Endothelial cell of umbilical vein (primary cell): ENCODE data around the gene CHD6. TPM values are rescaled to one million over a fixed set of nuclear protein-coding genes. Genes with fewer than 3 reads are reported as not detected.

Experiments
- BruUV-seq: library from RNA; stranded (reverse); fragments of 400-500 nt; replicated peaks from 2 replicates; lab custom pipeline; 2021; lab: Mats Ljungman, UMichigan
- CTCF ChIA-PET: fragments of 300-600, 350-600 bp; sonication (Branson Sonifier 250); formaldehyde crosslinking; loops from one replicate; lab custom pipeline; 2021; ENCODE audit warnings: antibody characterized with exemption, inconsistent platforms; lab: Charles Lee
- POLR2A ChIA-PET: fragments of 300-600, 350-600 bp; sonication (Branson Sonifier 250); formaldehyde crosslinking; loops from one replicate; lab custom pipeline; 2021; ENCODE audit warnings: antibody characterized with exemption, inconsistent platforms; lab: Charles Lee
- DNase-seq: peaks from one replicate; pipeline ENCODE4 v3.0.0-alpha.2; 2011; ENCODE audit warnings: low read depth, low spot score
- FAIRE-seq: peaks from 2 replicates; lab custom pipeline; 2011; peaks lifted over from hg19 to GRCh38; lab: Jason Lieb, UNC
- H2AFZ ChIP-seq: 2 replicates; pipeline ENCODE4 v1.6.0; 2012; ENCODE audit warnings: low read depth, low read length, control low read depth, inconsistent platforms
- H3K27ac ChIP-seq: 2 replicates; pipeline ENCODE4 v1.5.1; 2011; ENCODE audit warnings: low read depth, mild to moderate bottlenecking, control low read depth, low read length, moderate library complexity; ENCODE audit not compliant: insufficient read depth
- H3K27me3 ChIP-seq, 2 experiments: 2 replicates each; pipeline versions ENCODE4 v1.6.0 to v1.6.1; 2011; ENCODE audit warnings: low read length in 2 of 2, mixed read lengths in 1 of 2; ENCODE audit not compliant: control insufficient read depth in 2 of 2, insufficient read depth in 2 of 2
- H3K36me3 ChIP-seq, 2 experiments: 2 replicates in 1 of 2; 3 replicates in 1 of 2; pipeline ENCODE4 v1.5.1; 2011; ENCODE audit warnings: low read length in 2 of 2, mild to moderate bottlenecking in 1 of 2, moderate library complexity in 1 of 2; ENCODE audit not compliant: control insufficient read depth in 2 of 2, insufficient read depth in 2 of 2; ENCODE audit errors: extremely low read depth in 1 of 2
- H3K4me1 ChIP-seq: 3 replicates; pipeline ENCODE4 v1.5.1; 2011; ENCODE audit warnings: mild to moderate bottlenecking, low read length; ENCODE audit not compliant: control insufficient read depth, insufficient read depth; ENCODE audit errors: extremely low read depth
- H3K4me2 ChIP-seq: 2 replicates; pipeline ENCODE4 v1.6.1; 2011; ENCODE audit warnings: low read length, control low read depth, mixed read lengths; ENCODE audit not compliant: insufficient read depth
- H3K4me3 ChIP-seq, 3 experiments: fragments of 200-600 bp in 1 of 3; sonication (generic), shearing (Covaris generic) in 1 of 3; replicated peaks in 1 of 3; 2 replicates each; pipeline ENCODE4 v1.5.1; 2011 to 2016; ENCODE audit warnings: control low read depth in 3 of 3, low read length in 3 of 3, mild to moderate bottlenecking in 2 of 3, inconsistent platforms in 1 of 3, low read depth in 1 of 3, moderate library complexity in 1 of 3; ENCODE audit not compliant: insufficient read depth in 1 of 3
- H3K79me2 ChIP-seq: 2 replicates; pipeline ENCODE4 v1.6.0; 2012; ENCODE audit warnings: low read length, inconsistent platforms; ENCODE audit not compliant: control insufficient read depth, insufficient read depth
- H3K9ac ChIP-seq: replicated peaks from 2 replicates; pipeline ENCODE3; 2011; ENCODE audit warnings: low read length, control low read depth; ENCODE audit not compliant: insufficient read depth; ENCODE audit errors: extremely low read depth
- H3K9me1 ChIP-seq: replicated peaks from 3 replicates; pipeline ENCODE4 v1.6.0; 2011; ENCODE audit warnings: mild to moderate bottlenecking, low read length; ENCODE audit not compliant: control insufficient read depth, insufficient read depth; ENCODE audit errors: extremely low read depth
- H3K9me3 ChIP-seq: replicated peaks from 2 replicates; pipeline ENCODE4 v1.5.1; 2012; ENCODE audit warnings: low read length, inconsistent platforms; ENCODE audit not compliant: control insufficient read depth, insufficient read depth
- H4K20me1 ChIP-seq: replicated peaks from 2 replicates; pipeline ENCODE3; 2011; ENCODE audit warnings: mild to moderate bottlenecking, low read length; ENCODE audit not compliant: control insufficient read depth, insufficient read depth; ENCODE audit errors: extremely low read depth
- CTCF ChIP-seq, 2 donors: IDR thresholded peaks; 1 replicate in 1 of 2; 2 replicates in 1 of 2; pipeline ENCODE4 v1.5.1; 2011; ENCODE audit warnings: low read length in 2 of 2, mild to moderate bottlenecking in 2 of 2, moderate library complexity in 2 of 2, control low read depth in 1 of 2, inconsistent platforms in 1 of 2, low read depth in 1 of 2; ENCODE audit not compliant: insufficient read depth in 1 of 2; ENCODE audit errors: extremely low read depth in 1 of 2
- EZH2 ChIP-seq: IDR thresholded peaks from 2 replicates; pipeline ENCODE4 v1.6.1; 2012; ENCODE audit warnings: borderline replicate concordance, low read depth, mild to moderate bottlenecking, moderate library complexity, low read length, inconsistent platforms; ENCODE audit not compliant: severe bottlenecking
- FOS ChIP-seq: IDR thresholded peaks from 2 replicates; pipeline ENCODE4 v1.6.1; 2011; ENCODE audit warnings: mild to moderate bottlenecking, low read length, moderate library complexity, borderline replicate concordance; ENCODE audit not compliant: insufficient read depth
- GATA2 ChIP-seq: IDR thresholded peaks from 2 replicates; pipeline ENCODE4 v1.7.0; 2011; ENCODE audit warnings: low read depth, mild to moderate bottlenecking, moderate library complexity, mixed read lengths, low read length; ENCODE audit not compliant: insufficient read length, insufficient read depth
- JUN ChIP-seq: IDR thresholded peaks from 2 replicates; pipeline ENCODE4 v1.6.1; 2011; ENCODE audit warnings: borderline replicate concordance, low read depth; ENCODE audit not compliant: insufficient read length, insufficient read depth
- MAX ChIP-seq: IDR thresholded peaks from 2 replicates; pipeline ENCODE4 v1.6.1; 2011; ENCODE audit not compliant: insufficient read depth, insufficient read length
- MYC ChIP-seq: IDR thresholded peaks from one replicate; pipeline ENCODE4 v1.6.1; 2011; ENCODE audit warnings: mild to moderate bottlenecking, low read depth, low read length
- POLR2A ChIP-seq: IDR thresholded peaks from 2 replicates; pipeline ENCODE4 v1.6.1; 2012; ENCODE audit warnings: low read depth, mild to moderate bottlenecking, control low read depth, low read length
- POLR2AphosphoS5 ChIP-seq: IDR thresholded peaks from 2 replicates; pipeline ENCODE4 v1.6.1; 2012; ENCODE audit warnings: low read depth, mild to moderate bottlenecking, control low read depth, low read length, moderate library complexity; ENCODE audit not compliant: insufficient read depth
- dilution Hi-C: fragments of 300-500 bp; cut with MboI; formaldehyde crosslinking; loops from one replicate; pipeline ENCODE4 v1.15.0; 2019; ENCODE audit warnings: low sequenced_read_pairs; ENCODE audit not compliant: extremely low pct_ligation_motif_present
- intact Hi-C: fragments of 100-400 bp; cut with micrococcal nuclease; formaldehyde crosslinking; loops from one replicate; pipeline ENCODE4 v1.10.0; 2022
- polyA plus RNA-seq, 4 experiments: library from polyadenylated mRNA; depleted of rRNA in 3 of 4; stranded (reverse) in 3 of 4; unstranded in 1 of 4; fragments of >200 nt; gene quantifications; 2 replicates each; pipeline versions ENCODE4 v1.2.1 to v1.2.3, GENCODE V29; 2011 to 2012; ENCODE audit warnings: missing spikeins in 1 of 4
- total RNA-seq: library from RNA; stranded (reverse); gene quantifications from 2 replicates; pipeline ENCODE4 v1.2.3, GENCODE V29; 2021

Gene CHD6
- total and polyA plus RNA-seq, 2 donors (not counting 3 experiments of a cell fraction or from before 2014, with no cell fraction given) = 7.2 to 33.7 TPM

GRCh38 chr20:41573955-41574354, 44.2 kb downstream of the CHD6 start:
- FAIRE-seq (no peak), DNase-seq (no peak)
- H3K9ac ChIP-seq = no peak overlapping the region
- no peaks in the 10 kb centered on the region for H3K27me3 ChIP-seq
- H3K9me1 ChIP-seq = no peaks in the 10 kb centered on the region
- no peak overlapping the region for H3K4me2 ChIP-seq
- H4K20me1 ChIP-seq = peaks cover 10% of the 10 kb centered on the region
- H3K9me3 ChIP-seq = no peaks in the 10 kb centered on the region
- ChIA-PET POLR2A (interaction anchor here (0.7 kb wide), 1 partner anchor 44 kb away, joined by 3 read pairs; the partner anchor contains the start of gene CHD6), CTCF (interaction anchor here (0.6 to 1.1 kb wide), 2 partner anchors 11 to 972 kb away, joined by 4 read pairs; no protein-coding TSS in a partner anchor)
- no peak overlapping the region for H3K4me3 ChIP-seq
- dilution Hi-C loops = no loop called here
- BruUV-seq = no TSS peak
- intact Hi-C loops = loop anchor here (5.0 kb wide), 2 partner anchors 43 to 118 kb away; partner anchors contain the start of gene CHD6
- H3K27ac ChIP-seq = no peak overlapping the region
- peaks cover 41% of the 10 kb centered on the region for H3K79me2 ChIP-seq
- peaks cover 31% of the 10 kb centered on the region for H3K4me1 ChIP-seq
- H2AFZ ChIP-seq = no peak overlapping the region
- no peaks in the 10 kb centered on the region for H3K36me3 ChIP-seq
- TF ChIP-seq POLR2A = no peak
- TF ChIP-seq JUN = no peak
- TF ChIP-seq CTCF (IDR thresholded peaks at IDR 0.05; ENCODE audit: extremely low read depth in 1 of 2, insufficient read depth in 1 of 2, low read depth in 1 of 2, low read length in 2 of 2) = no peak
- no peak for TF ChIP-seq FOS
- no peak for TF ChIP-seq GATA2
- no peak for TF ChIP-seq MYC
- no peak for TF ChIP-seq MAX
- TF ChIP-seq POLR2AphosphoS5 = no peak
- TF ChIP-seq EZH2 = no peak
